Medulla oblongata (tissue), 1 donor: Measurements from ENCODE around the gene SLC12A7.
A peak's percentile ranks its signal among the peaks of the same experiment; 100 is the strongest.

ENCODE experiments used
- DNase-seq: peaks from one replicate; pipeline ENCODE4 v3.0.0-alpha.2; 2015; ENCODE audit errors: extremely low spot score

The SLC12A7 gene

DNA sequence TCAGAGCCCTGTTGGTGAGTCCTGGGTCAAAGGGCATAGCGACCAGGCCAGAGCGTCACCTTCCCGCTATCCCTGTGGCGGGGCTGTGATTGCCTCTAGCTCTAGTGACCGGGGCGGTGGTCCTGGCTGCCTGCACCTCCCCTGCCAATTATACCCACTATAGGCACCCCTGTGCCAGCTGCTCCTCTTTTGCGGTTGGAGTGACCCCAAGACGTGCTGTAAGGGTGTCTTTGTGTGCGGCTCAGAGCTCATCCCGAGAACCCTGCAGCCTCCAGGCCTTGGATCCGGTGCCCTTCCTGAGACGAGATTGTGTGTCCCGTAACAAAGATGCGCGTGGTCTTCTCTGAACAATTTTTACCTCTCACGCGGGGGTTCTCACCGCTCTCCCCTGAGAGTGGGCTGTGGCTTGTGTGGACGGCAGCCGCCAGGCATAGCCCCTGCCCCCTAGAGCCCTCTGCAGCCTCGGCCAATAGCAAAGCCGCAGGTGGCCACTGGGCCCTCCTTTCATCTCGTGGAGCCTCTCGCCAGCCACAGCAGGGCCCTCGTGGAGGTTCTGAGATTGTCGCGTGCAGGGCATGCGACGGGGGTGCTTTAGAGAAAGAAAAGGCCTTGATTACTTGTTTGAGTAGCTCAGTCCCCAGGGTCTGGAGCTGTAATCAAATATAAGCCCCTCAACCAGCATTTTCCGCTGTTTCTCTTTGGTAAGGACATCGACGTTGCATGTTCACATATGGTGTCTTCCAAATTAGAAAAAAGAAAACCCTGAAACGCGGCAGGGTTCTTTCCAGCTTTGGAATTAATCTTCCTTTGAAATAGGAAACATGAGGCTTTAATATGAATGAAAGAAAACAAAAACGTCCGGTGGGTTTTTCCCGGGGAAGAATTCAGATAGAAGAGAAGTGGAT, 92.6 kb downstream of the SLC12A7 start:
- DNase-seq, result no peak

DNA sequence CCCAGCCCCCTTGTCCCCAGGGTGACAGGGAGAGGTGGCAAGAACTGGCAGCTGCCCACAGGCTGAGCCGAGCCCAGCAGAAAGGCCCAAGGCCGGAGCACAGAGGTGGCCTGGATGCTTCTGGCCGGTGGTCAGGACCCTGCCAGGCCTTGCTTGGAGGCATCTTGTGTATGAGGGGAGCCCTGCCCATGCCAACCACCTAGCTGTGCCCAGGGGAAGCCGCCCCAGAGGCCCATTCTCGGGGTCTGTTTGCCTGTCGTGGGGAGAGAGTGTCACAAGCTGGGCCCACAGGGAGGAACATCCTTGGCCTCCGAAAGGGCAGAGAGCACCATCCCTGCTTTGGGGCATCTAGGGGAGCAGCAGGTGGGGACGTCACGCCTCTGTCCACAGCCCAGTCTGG, 93.3 kb downstream of the SLC12A7 start:
- DNase-seq, result no peak

DNA sequence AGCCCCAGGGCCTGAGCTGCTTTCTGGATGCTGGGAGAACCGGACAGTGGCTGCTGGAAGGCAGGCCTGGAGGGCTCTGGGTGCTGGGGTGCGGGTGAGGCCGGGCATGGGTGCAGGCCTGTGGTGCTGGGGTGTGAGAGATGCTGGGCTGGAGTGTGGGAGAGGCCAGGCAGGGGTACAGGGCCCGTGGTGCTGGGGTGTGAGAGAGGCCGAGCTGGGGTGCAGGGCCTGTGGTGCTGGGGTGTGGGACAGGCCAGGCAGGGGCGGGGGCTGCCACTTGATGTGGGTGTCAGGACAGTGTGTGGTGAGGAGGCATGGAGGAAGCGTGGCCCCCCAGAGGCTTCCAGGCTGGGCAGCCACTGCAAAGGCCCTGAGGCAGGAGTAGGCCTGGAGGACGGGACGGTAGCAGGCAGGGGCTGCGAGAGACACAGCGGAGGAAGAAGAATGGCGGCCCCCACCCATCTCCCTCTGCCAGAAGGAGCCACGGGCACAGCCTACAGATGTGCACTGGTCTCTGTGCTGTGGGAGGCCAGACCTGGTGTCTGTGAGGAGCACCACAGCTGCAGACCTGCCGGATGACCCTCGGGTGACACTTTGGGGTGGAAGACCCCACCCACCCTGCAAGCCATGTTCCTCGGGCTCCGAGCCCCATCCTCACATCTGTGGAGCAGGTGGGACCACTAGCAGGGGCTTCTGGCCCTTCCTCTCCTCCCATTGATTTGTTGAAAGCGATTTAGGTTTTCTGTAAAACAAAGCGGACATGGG, 94.0 kb downstream of the SLC12A7 start:
- no peak for DNase-seq

DNA sequence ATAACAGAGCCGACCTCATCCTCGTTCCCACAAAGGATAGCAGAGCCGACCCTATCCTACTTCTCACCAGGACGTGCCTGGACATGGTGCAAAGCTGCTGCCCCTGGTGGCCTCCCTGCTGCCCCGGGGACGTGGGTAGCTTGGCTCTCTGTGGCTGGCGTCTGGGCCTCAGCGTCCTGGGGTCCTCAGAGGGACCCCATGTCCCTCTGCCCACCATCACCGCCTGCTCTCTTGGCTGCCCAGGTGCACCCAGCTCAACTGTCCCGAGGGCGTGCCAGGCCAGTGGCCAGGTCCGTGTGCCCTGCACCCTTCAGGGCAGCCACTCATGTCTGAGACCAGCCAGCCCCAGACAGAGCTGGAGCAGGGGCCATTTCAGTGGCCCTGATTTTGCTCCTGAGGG, 94.8 kb downstream of the SLC12A7 start:
- no peak for DNase-seq

GRCh38 chr5:1016476-1016875, 95.4 kb downstream of the SLC12A7 start:
- no peak for DNase-seq

DNA sequence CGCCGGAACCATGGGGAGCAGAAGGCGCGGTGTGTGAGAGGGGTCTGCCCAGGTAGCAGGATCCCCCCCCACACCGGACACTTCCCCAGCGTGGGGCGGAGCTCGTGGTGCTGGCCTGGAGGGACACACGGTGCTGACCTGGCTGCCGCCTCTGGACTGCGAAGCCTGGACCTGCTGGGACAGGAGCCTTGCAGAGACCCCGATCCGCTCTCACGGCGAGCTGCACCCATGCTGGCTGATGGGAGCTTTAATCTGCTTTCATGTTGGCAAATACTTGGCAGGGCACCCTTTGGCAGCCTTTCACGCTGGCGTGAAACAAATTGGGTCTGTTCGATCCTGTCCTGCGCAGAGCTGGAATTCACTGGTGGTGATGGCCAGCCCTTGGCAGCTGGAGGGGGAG, 95.8 kb downstream of the SLC12A7 start:
- peak; percentile 28 for DNase-seq

GRCh38 chr5:1015507-1015906, 96.4 kb downstream of the SLC12A7 start:
- DNase-seq, result no peak

DNA sequence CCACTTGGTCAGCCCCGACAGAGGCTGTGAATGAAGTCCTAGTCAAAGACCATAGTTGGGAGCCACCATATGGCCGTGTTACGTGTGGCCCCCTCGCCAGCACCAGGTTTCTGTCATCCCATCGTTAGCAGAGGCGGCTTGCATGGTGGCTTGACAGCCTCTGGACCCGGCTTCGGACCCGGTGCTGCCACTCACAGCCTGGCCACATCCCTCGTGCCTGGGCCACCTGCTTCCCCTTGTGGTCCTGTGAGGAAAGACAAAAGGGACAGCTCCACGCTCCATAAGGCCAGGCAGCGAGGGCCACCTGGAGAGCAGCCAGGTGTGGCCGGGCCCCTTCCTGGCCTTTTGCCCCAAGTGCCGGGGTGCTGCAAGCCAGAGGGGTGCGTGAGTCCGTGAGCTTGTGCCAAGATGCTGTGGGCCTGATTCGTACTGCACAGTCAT, 97.1 kb downstream of the SLC12A7 start:
- DNase-seq, result no peak

- no peak for DNase-seq
Measured at GRCh38 chr5:1014346-1014745, 97.5 kb downstream of the SLC12A7 start.

DNA sequence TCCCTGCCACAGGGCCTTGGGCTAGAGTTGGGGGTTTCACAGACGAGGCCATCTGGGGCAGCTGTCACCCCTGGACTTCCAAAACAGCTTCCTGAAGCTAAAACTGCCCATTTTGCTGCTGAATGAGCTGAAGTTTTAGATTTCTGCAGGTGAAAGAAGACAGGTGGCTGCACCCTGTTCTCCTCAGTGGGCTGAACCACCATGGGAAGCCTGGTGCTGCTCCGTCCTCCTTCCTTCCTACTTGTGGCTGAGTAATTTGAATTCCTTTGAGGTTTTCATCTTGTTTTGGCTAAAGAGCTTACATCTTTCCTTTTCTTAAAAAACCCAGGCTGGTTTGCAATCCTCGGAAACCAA, 97.9 kb downstream of the SLC12A7 start:
- no peak for DNase-seq

- DNase-seq, result no peak
Measured at GRCh38 chr5:1013238-1013947, 98.5 kb downstream of the SLC12A7 start.

- DNase-seq, result no peak
Measured at GRCh38 chr5:1012900-1013237, 99.0 kb downstream of the SLC12A7 start.

DNA sequence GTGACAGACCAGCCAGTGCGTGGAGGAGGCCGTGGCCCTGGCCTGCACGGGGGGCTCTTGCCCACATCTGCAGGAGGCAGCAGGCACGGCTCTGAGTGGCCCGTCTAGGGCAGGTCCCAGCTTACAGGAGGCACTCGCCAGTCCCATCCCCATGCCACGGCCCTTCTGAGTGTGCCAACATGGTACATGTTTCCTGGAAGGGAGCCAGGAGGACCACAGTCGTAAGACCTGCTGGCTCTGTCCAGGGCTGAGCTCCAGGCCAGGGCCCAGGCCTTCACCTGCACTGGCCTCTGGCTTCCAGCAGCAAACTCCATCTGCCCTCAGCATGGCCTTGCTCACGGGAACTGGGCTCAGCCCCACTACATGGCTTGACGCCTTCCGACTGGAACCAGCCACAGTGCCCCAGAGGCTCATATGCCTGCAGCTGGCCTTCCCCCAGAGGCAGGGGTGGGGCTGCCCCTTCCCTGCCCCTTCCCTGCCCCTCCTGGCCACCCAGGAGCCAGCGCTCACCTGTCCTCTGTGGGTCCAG, 99.5 kb downstream of the SLC12A7 start:
- no peak for DNase-seq

DNA sequence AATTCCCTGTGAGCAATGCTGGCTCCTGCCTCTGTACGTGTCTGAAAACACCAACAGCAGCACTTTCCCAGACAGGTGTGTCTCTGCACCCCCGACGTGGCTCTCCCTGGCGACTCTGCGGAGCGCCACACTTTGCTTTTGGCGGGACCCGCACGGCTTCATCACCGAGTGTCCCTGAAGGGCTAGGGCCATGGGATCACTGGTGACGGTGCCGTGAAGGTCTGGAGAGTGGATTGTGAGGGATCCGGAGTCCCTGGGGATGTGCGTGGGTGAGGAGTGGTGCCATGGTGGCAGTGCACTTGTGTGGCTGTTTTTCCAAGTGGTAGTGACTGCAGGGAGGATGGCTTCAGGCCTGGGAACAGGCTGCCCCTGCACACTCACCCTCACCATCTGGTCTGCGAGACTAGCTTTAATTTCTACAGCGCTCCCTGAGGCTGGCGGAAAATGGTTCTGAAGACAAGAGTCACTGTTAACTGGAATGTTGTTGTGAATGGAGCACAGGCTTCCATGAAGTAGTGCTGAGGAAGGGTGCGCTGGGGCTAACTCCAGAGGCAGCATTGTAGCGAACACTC, 100.0 kb downstream of the SLC12A7 start:
- no peak for DNase-seq

- no peak for DNase-seq
Measured at GRCh38 chr5:1011226-1011631, 100.6 kb downstream of the SLC12A7 start.

DNA sequence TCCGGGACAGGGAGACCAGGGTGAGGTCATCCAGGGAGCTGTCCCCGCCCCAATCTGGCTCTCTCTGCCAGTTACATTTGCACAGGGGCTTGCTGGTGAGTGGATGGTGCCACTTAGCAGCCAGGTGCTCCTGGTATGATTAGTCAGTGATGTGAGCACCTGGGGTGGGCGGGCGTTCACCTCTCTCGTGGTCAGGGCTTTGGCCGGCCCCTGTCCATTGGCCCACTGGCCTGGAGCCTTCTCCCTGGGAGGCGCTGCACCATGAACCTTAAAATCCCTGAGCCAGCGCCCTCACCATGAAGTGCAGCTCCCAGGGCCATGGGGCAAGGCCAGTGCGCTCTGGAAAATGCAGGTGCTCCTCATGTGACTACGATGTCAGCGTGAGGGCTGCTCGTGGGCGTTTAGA, 101.2 kb downstream of the SLC12A7 start:
- DNase-seq, result no peak

GRCh38 chr5:1010181-1010510, 101.7 kb downstream of the SLC12A7 start:
- no peak for DNase-seq

GRCh38 chr5:1009359-1010180, 102.3 kb downstream of the SLC12A7 start:
- no peak for DNase-seq

DNA sequence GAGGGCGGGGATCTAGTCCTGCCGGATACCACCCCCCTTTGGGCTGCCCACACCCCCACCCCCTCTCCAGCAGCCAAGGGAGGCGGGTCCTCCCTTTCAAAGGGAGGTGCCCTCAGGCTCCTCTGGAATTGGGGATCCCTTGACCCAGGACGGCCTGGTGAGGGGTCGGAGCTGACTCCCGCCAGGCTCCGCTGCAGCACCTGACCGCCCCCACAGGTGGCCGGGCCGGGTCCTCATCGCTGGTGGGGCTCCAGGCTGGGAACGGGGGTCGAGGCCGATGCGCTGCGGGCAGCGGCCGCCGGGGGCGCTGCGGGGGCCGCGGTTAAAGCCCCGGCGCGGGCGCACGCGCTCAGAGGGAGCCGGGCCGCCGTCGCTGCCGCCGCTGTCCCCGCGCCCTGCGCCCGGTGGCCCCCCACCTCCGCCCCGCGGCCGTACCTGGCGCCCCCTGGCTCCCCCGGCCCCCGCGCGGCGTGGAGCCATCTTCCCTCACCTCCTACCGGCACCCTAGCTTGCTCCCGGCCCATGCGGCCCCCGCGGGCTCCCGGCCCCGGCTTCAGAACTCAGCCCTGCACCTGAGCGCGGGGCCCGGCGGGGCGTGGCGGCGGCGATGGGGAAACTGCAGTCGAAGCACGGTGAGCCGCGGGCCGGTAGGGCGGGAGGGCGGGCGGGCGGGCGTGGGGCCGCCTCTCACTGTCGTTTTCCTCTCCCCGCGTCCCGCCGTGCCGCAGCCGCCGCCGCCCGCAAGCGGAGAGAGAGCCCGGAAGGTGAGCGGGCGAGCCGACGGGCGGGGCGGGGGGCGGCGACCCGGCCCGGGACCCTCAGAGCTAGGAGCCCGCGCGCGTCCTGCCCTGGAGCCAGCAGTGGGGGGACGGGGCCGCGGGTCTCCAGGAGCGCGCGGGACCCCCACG, 103.2 kb downstream of the SLC12A7 start, which contains the start of gene NKD2:
Gene NKD2 (plus strand): TSS at position 352 of the 908 bp plus-strand sequence. CDS start 256 bp downstream, at position 608.
- DNase-seq, result no peak
